Epithelial cell of proximal tubule (primary cell): Measurements from ENCODE around the gene SCAMP4. TPM values are rescaled to one million over a fixed set of nuclear protein-coding genes. Genes with fewer than 3 reads are reported as not detected.

Source experiments
- DNase-seq: peaks from one replicate; pipeline ENCODE4 v3.0.0-alpha.2; 2011; ENCODE audit warnings: low read depth
- H3K4me3 ChIP-seq: 2 replicates; pipeline ENCODE4 v1.5.1; 2011; ENCODE audit warnings: low read depth, mild to moderate bottlenecking, low read length
- total RNA-seq: library from RNA; depleted of rRNA; stranded (reverse); fragments of >200 nt; gene quantifications from 2 replicates; pipeline ENCODE4 v1.2.3, GENCODE V29; 2015
- TF ChIP-seq, protein P1 (sequence below): conservative IDR thresholded peaks from 2 replicates; pipeline ENCODE4 v1.5.1; 2012; ENCODE audit warnings: low read depth, mild to moderate bottlenecking, low read length

SCAMP4 gene, protein sequence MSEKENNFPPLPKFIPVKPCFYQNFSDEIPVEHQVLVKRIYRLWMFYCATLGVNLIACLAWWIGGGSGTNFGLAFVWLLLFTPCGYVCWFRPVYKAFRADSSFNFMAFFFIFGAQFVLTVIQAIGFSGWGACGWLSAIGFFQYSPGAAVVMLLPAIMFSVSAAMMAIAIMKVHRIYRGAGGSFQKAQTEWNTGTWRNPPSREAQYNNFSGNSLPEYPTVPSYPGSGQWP
- total RNA-seq: 108 and 134 TPM in 2 replicates

DNA sequence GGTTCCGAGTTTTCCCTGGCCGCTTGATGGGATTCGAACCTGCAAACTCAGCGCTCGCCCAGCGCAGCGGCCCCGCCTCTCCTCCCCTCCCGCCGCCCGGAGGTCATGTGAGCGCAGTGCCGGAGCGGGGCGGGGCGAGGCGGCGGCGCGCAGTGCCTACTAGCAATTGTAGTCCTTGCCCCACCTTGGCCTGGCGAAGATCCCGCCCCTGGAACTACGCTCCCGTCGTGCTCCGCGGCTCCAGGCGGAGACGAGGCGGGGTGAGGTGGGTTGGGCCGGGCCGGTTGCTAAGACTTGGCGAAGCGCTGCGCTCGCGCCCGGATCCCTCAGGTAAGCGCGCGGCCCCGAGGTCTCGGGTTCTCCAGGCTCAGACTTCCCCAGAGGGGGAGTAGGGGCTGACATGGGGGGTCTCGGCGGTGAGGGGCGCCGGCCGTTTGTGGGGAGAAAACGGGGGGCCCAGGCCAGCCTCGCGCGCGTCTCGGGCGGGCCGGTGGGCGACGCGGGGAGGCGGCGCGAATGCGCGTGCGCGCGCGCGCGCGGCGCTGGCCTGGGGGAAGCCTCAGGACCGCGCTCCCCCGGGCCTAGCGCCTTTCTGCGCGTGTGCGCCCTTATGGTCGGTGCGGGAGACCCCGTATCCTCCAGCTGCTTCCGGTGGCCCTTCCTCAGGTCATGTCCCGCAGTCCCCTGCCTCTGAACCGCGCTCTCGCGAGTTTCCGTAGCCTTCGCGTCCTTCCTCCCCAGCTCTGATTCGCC, at the start of gene SCAMP4, which contains the start of gene ADAT3:
TSS of gene SCAMP4 (plus strand) at position 290 of the 753 bp plus-strand sequence. CDS start 9,621 bp downstream, outside the sequence.
TSS of gene ADAT3 (plus strand) at position 290 of the 753 bp plus-strand sequence. CDS start 6,649 bp downstream, outside the sequence.
- peak; percentile 74 for DNase-seq
- H3K4me3 ChIP-seq: peak within 1 kb of the TSS; percentile 72
- TF ChIP-seq, protein P1, sequence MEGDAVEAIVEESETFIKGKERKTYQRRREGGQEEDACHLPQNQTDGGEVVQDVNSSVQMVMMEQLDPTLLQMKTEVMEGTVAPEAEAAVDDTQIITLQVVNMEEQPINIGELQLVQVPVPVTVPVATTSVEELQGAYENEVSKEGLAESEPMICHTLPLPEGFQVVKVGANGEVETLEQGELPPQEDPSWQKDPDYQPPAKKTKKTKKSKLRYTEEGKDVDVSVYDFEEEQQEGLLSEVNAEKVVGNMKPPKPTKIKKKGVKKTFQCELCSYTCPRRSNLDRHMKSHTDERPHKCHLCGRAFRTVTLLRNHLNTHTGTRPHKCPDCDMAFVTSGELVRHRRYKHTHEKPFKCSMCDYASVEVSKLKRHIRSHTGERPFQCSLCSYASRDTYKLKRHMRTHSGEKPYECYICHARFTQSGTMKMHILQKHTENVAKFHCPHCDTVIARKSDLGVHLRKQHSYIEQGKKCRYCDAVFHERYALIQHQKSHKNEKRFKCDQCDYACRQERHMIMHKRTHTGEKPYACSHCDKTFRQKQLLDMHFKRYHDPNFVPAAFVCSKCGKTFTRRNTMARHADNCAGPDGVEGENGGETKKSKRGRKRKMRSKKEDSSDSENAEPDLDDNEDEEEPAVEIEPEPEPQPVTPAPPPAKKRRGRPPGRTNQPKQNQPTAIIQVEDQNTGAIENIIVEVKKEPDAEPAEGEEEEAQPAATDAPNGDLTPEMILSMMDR: no peak

DNA sequence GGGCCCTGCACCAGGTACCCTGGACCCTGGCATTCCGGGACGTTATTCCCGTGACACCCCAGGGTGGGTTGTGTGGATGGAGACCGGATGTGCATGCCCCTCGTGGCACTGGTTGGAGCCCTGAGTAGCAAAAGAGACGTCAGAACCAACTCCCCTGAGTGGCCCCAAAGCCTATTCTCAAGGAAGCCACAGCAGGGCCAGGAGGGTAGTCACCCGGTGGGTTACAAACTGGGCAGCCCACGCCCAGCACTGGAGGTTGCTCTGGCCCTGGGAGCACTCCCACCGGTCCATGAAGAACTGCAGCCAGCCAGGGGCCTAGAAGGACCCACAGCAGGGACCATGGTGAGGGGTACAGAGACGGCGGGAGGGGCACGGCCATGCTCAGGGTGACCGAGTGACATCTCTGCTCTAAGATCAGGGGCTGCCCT, 49.4 kb upstream of the SCAMP4 start:
- H3K4me3 ChIP-seq: no peak overlapping the region

DNA sequence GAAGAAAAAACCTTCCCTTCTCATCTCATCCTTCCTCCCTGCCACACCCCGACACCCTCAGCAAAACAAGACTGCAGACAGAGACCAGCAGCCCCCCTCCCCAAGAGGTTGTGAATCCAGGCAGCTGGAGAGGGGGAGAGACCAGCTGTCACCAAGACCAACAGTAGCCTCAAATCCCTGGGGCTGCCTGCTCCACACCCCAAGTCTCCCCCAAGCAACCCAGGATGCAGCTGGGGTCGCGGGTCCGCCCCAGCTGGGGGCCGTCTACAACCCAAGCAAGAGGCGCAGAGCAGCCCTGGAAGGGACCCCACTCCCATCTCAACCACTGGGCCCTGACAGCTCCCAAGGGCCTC, 48.9 kb upstream of the SCAMP4 start:
- H3K4me3 ChIP-seq: peak overlapping the region; percentile 21
- DNase-seq: no peak
- TF ChIP-seq, protein P1: no peak

More for the DNA sequence above, 49.4 kb upstream of the SCAMP4 start:
- no peak for DNase-seq
- TF ChIP-seq, protein P1: no peak

DNA sequence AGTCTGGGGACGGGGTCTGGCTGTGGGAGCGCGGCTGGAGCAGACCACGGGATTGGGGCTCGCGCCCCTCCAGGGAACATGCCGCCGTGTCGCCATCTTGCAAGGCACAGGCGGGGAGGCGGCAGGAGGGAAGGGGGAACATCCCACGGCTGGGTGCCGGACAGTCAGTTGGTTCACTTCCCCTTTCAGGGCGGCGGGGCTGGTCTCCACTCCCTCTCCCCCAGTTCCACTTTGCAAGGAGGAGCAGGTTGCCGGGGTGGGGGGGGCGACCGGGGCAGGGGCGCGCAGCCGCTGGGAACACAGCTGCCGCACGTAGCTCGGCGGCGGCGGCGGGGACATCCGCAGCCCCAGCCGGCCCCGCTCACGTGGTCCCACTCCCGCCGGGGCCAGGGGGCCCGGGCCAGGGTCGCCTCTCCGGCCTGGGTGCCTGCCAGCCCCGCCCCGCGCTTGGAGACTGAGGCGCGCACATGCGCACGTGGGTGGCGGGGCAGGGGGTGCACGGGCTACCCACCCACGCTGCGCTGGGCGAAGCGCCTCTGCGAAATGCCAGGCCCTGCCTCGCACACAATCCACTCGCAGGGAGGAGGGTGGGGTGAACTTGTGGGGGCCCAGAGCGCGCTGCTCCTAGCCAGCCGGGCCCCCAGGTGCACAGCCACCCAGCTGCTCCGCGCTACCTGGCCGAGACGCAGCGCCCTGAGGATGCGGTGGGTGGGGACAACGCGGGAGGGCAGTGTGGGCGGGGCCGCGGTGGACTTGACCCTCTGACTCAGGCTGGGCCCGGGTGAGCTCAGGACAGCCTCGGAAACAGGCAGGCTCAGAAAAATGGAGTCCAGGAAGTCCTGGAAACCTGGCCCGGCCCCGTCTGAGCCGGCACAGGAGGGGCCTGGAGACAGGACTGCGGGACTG, 48.2 kb upstream of the SCAMP4 start:
- DNase-seq: no peak
- peak overlapping the region; percentile 52 for H3K4me3 ChIP-seq
- TF ChIP-seq, protein P1: no peak

DNA sequence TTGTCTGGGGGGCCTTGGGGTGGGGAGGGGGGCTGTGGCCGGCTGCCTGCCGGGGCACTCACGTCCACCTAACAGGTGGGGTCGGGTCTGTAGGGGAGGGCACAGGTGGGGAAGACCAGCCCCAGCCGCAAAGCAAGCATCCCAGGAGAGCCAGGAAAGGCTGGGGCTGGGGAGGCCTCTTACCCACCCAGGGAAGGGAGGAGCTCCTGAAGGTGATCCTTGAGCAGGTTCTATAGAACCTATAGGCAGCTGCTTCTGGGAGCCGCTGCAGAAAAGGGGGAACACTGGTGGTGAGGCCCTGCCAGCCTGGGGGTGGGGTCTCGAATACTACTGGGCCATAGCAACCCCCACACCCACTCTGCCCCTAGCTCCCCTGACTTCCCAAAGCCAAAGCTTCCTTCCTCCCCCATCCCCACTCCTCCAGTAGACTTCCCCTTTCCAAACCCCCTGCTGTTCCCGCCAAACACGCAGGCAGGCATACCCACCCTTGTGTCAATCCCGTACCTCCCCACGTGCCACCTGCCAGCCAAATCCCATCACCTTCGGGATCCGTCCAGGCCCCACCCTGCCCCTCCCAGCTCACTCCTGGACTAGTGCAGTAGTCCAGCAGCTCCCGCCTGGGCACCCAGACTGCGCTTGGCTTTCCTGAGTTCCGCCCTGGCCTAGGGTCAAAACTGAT, 47.4 kb upstream of the SCAMP4 start:
- no peak for DNase-seq
- H3K4me3 ChIP-seq: peak overlapping the region; percentile 52
- TF ChIP-seq, protein P1: no peak

DNA sequence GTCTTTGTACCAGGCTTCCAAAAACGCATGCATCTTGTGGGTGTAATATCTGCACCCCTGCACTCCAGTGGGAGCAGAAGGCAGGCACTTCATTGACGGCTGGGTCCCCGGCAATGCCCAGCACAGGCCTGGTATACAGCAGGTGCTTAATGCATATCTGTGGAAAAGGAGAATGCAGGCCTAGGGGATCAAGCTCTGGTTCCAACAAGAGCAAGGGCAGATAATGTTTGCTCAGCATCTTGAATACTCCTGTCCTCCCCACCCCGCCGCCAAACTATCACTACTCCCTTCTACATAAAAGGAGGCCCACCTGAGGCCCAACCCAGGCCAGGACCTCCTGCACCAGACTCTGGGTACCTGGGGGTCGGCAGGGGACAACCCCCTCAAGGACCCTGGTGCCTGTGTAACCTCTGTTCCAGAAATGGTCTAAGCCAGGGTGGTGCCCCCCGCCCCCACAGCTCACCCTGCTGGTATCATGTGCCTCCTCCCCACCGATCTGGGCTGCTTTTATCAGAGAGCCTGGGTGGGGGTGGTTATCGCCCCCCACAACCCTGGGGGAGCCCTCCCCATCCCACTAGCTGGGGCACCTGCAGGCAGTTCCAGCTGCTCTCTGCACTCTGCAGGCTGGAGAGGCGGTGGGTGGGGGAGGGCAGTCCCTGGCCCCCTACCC, 46.7 kb upstream of the SCAMP4 start:
- no peak for DNase-seq
- TF ChIP-seq, protein P1: no peak
- no peak overlapping the region for H3K4me3 ChIP-seq
